WTC11 (cell line): ENCODE measurements around the gene UBE2G1. TPM values are rescaled to one million over a fixed set of nuclear protein-coding genes. Genes with fewer than 3 reads are reported as not detected.

Experiments
- ATAC-seq: fragments of 200-7000 bp; cut with Tn5 transposase; 2 replicates; pipeline ENCODE4 v1.10.0; 2021; ENCODE audit warnings: mild to moderate bottlenecking, moderate library complexity
- CTCF ChIA-PET: fragments of 300-600 bp; sonication (Branson Sonifier 250); formaldehyde crosslinking; loops from one replicate; lab custom pipeline; 2021; ENCODE audit warnings: antibody characterized with exemption; lab: Charles Lee
- POLR2A ChIA-PET: fragments of 350-600 bp; sonication (Branson Sonifier 250); formaldehyde crosslinking; loops from one replicate; lab custom pipeline; 2021; ENCODE audit warnings: antibody characterized with exemption; lab: Charles Lee
- DNase-seq: peaks from one replicate; pipeline ENCODE4 v3.0.0; 2021; ENCODE audit warnings: low spot score
- H3K27ac Mint-ChIP-seq: 2 replicates; pipeline ENCODE4 v1.8.0; 2021; ENCODE audit warnings: mixed read lengths
- H3K27me3 Mint-ChIP-seq: 2 replicates; pipeline ENCODE4 v1.8.0; 2021; ENCODE audit warnings: low read depth, mild to moderate bottlenecking, moderate library complexity, mixed read lengths
- H3K36me3 Mint-ChIP-seq: 2 replicates; pipeline ENCODE4 v1.8.0; 2021; ENCODE audit warnings: mixed read lengths
- H3K4me1 Mint-ChIP-seq: 2 replicates; pipeline ENCODE4 v1.8.0; 2022; ENCODE audit warnings: mixed read lengths
- H3K4me3 Mint-ChIP-seq: 2 replicates; pipeline ENCODE4 v1.8.0; 2021; ENCODE audit warnings: mild to moderate bottlenecking, moderate library complexity, mixed read lengths
- H3K9me3 Mint-ChIP-seq: 2 replicates; pipeline ENCODE4 v1.8.0; 2021; ENCODE audit warnings: mixed read lengths
- ARID4B ChIP-seq: sonication (generic); formaldehyde crosslinking; IDR thresholded peaks from 2 replicates; pipeline ENCODE4 v1.8.0; 2023; ENCODE audit warnings: missing genetic modification reagents, mild to moderate bottlenecking, borderline replicate concordance
- CBFB ChIP-seq: sonication (generic); formaldehyde crosslinking; IDR thresholded peaks from 2 replicates; pipeline ENCODE4 v1.8.1; 2022; ENCODE audit warnings: mild to moderate bottlenecking, low read depth, missing genetic modification reagents
- E2F1 ChIP-seq: sonication (generic); formaldehyde crosslinking; IDR thresholded peaks from 2 replicates; pipeline ENCODE4 v1.8.0; 2022; ENCODE audit warnings: mild to moderate bottlenecking, missing genetic modification reagents
- ETV6 ChIP-seq: sonication (generic); formaldehyde crosslinking; IDR thresholded peaks from 2 replicates; pipeline ENCODE4 v1.8.1; 2022; ENCODE audit warnings: mild to moderate bottlenecking, missing genetic modification reagents
- GRHL2 ChIP-seq: fragments of 250-450 bp; sonication (Bioruptor Pico); IDR thresholded peaks from 2 replicates; pipeline ENCODE4 v1.8.0; 2022; ENCODE audit warnings: mild to moderate bottlenecking, moderate library complexity; ENCODE audit not compliant: insufficient replicate concordance, severe bottlenecking
- HMGA2 ChIP-seq: fragments of 250-450 bp; sonication (Bioruptor Pico); IDR thresholded peaks from 2 replicates; pipeline ENCODE4 v1.4.0; 2021; ENCODE audit warnings: mild to moderate bottlenecking, moderate library complexity
- NFATC4 ChIP-seq: fragments of 250-450 bp; sonication (Bioruptor Pico); IDR thresholded peaks from 2 replicates; pipeline ENCODE4 v1.9.0; 2021; ENCODE audit warnings: mild to moderate bottlenecking
- NR3C1 ChIP-seq: sonication (generic); formaldehyde crosslinking; conservative IDR thresholded peaks from 2 replicates; pipeline ENCODE4 v1.8.1; 2023; ENCODE audit warnings: low read depth, mild to moderate bottlenecking, missing genetic modification reagents
- RORB ChIP-seq: fragments of 250-450 bp; sonication (Bioruptor Pico); IDR thresholded peaks from 2 replicates; pipeline ENCODE4 v1.9.0; 2021; ENCODE audit warnings: mild to moderate bottlenecking
- SP1 ChIP-seq: sonication (generic); formaldehyde crosslinking; conservative IDR thresholded peaks from 2 replicates; pipeline ENCODE4 v1.8.1; 2022; ENCODE audit warnings: missing genetic modification reagents
- TCF7 ChIP-seq: sonication (generic); formaldehyde crosslinking; IDR thresholded peaks from 2 replicates; pipeline ENCODE4 v1.8.0; 2022; ENCODE audit warnings: mild to moderate bottlenecking, low read depth, missing genetic modification reagents, moderate library complexity
- TEAD4 ChIP-seq: sonication (generic); formaldehyde crosslinking; IDR thresholded peaks from 2 replicates; pipeline ENCODE4 v1.8.0; 2022; ENCODE audit warnings: mild to moderate bottlenecking, missing genetic modification reagents
- ZNF219 ChIP-seq: sonication (generic); formaldehyde crosslinking; IDR thresholded peaks from 2 replicates; pipeline ENCODE4 v1.8.0; 2023; ENCODE audit warnings: missing genetic modification reagents, mild to moderate bottlenecking, borderline replicate concordance
- ZNF232 ChIP-seq: sonication (generic); formaldehyde crosslinking; IDR thresholded peaks from 2 replicates; pipeline ENCODE4 v1.8.0; 2022; ENCODE audit warnings: mild to moderate bottlenecking, missing genetic modification reagents
- ZNF317 ChIP-seq: sonication (generic); formaldehyde crosslinking; IDR thresholded peaks from 2 replicates; pipeline ENCODE4 v1.8.1; 2023; ENCODE audit warnings: low read depth, mild to moderate bottlenecking, moderate library complexity, missing genetic modification reagents, borderline replicate concordance
- total RNA-seq: library from RNA; stranded (reverse); gene quantifications from 3 replicates; pipeline ENCODE4 v1.2.3, GENCODE V29; 2021
- TF ChIP-seq, protein P1 (sequence below): fragments of 250-450 bp; sonication (Bioruptor Pico); IDR thresholded peaks from 2 replicates; pipeline ENCODE4 v1.9.0; 2021; ENCODE audit warnings: mild to moderate bottlenecking
- TF ChIP-seq, protein P2 (sequence below): sonication (generic); formaldehyde crosslinking; IDR thresholded peaks from 2 replicates; pipeline ENCODE4 v1.8.1; 2022; ENCODE audit warnings: missing genetic modification reagents, borderline replicate concordance
- TF ChIP-seq, protein P3 (sequence below): sonication (generic); formaldehyde crosslinking; IDR thresholded peaks from 2 replicates; pipeline ENCODE4 v1.8.1; 2023; ENCODE audit warnings: mild to moderate bottlenecking, missing genetic modification reagents, borderline replicate concordance
- TF ChIP-seq, protein P4 (sequence below): fragments of 250-450 bp; sonication (Bioruptor Pico); IDR thresholded peaks from 2 replicates; pipeline ENCODE4 v2.1.2; 2022; ENCODE audit warnings: mild to moderate bottlenecking, moderate library complexity

Gene UBE2G1
- total RNA-seq, 1 experiment from 2014 or later = 177 TPM

GRCh38 chr17:4341616-4341977, 24.9 kb downstream of the UBE2G1 start (continued):
- TF ChIP-seq, protein P1, sequence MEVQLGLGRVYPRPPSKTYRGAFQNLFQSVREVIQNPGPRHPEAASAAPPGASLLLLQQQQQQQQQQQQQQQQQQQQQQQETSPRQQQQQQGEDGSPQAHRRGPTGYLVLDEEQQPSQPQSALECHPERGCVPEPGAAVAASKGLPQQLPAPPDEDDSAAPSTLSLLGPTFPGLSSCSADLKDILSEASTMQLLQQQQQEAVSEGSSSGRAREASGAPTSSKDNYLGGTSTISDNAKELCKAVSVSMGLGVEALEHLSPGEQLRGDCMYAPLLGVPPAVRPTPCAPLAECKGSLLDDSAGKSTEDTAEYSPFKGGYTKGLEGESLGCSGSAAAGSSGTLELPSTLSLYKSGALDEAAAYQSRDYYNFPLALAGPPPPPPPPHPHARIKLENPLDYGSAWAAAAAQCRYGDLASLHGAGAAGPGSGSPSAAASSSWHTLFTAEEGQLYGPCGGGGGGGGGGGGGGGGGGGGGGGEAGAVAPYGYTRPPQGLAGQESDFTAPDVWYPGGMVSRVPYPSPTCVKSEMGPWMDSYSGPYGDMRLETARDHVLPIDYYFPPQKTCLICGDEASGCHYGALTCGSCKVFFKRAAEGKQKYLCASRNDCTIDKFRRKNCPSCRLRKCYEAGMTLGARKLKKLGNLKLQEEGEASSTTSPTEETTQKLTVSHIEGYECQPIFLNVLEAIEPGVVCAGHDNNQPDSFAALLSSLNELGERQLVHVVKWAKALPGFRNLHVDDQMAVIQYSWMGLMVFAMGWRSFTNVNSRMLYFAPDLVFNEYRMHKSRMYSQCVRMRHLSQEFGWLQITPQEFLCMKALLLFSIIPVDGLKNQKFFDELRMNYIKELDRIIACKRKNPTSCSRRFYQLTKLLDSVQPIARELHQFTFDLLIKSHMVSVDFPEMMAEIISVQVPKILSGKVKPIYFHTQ (CRISPR knock-in tag) = no peak

- CTCF ChIA-PET = interaction anchor here (1.6 kb wide), 1 partner anchor 37 kb away, joined by 3 read pairs; no protein-coding TSS in a partner anchor
- POLR2A ChIA-PET = interaction anchor here (0.7 kb wide), 1 partner anchor 34 kb away, joined by 4 read pairs; no protein-coding TSS in a partner anchor
- H3K27me3 Mint-ChIP-seq = no peaks in the 10 kb centered on the region; the same call in 1 of the 2 replicates
Observed at GRCh38 chr17:4340914-4341615, 25.4 kb downstream of the UBE2G1 start.

More at GRCh38 chr17:4340914-4341615, 25.4 kb downstream of the UBE2G1 start:
- ATAC-seq (no peak), DNase-seq (no peak)
- Mint-ChIP-seq H3K4me3 (no peak overlapping the region), H3K4me1 (peaks cover 37% of the 10 kb centered on the region), H3K36me3 (no peaks in the 10 kb centered on the region), H3K9me3 (no peaks in the 10 kb centered on the region), H3K27ac (no peak overlapping the region)
- TF ChIP-seq ZNF317 (CRISPR knock-in tag) = no peak
- no peak for TF ChIP-seq CBFB (CRISPR knock-in tag)
- no peak for TF ChIP-seq RORB (CRISPR knock-in tag)
- TF ChIP-seq, protein P2, sequence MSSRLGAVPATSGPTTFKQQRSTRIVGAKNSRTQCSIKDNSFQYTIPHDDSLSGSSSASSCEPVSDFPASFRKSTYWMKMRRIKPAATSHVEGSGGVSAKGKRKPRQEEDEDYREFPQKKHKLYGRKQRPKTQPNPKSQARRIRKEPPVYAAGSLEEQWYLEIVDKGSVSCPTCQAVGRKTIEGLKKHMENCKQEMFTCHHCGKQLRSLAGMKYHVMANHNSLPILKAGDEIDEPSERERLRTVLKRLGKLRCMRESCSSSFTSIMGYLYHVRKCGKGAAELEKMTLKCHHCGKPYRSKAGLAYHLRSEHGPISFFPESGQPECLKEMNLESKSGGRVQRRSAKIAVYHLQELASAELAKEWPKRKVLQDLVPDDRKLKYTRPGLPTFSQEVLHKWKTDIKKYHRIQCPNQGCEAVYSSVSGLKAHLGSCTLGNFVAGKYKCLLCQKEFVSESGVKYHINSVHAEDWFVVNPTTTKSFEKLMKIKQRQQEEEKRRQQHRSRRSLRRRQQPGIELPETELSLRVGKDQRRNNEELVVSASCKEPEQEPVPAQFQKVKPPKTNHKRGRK (CRISPR knock-in tag) = no peak
- no peak for TF ChIP-seq TEAD4 (CRISPR knock-in tag)
- no peak for TF ChIP-seq NFATC4 (CRISPR knock-in tag)
- TF ChIP-seq HMGA2 (CRISPR knock-in tag) = no peak
- no peak for TF ChIP-seq E2F1
- TF ChIP-seq TCF7 = no peak
- TF ChIP-seq ZNF219 (CRISPR knock-in tag) = no peak
- TF ChIP-seq ETV6 = no peak
- no peak for TF ChIP-seq GRHL2
- TF ChIP-seq NR3C1 (CRISPR knock-in tag) = no peak
- no peak for TF ChIP-seq ARID4B (CRISPR knock-in tag)
- TF ChIP-seq, protein P3, sequence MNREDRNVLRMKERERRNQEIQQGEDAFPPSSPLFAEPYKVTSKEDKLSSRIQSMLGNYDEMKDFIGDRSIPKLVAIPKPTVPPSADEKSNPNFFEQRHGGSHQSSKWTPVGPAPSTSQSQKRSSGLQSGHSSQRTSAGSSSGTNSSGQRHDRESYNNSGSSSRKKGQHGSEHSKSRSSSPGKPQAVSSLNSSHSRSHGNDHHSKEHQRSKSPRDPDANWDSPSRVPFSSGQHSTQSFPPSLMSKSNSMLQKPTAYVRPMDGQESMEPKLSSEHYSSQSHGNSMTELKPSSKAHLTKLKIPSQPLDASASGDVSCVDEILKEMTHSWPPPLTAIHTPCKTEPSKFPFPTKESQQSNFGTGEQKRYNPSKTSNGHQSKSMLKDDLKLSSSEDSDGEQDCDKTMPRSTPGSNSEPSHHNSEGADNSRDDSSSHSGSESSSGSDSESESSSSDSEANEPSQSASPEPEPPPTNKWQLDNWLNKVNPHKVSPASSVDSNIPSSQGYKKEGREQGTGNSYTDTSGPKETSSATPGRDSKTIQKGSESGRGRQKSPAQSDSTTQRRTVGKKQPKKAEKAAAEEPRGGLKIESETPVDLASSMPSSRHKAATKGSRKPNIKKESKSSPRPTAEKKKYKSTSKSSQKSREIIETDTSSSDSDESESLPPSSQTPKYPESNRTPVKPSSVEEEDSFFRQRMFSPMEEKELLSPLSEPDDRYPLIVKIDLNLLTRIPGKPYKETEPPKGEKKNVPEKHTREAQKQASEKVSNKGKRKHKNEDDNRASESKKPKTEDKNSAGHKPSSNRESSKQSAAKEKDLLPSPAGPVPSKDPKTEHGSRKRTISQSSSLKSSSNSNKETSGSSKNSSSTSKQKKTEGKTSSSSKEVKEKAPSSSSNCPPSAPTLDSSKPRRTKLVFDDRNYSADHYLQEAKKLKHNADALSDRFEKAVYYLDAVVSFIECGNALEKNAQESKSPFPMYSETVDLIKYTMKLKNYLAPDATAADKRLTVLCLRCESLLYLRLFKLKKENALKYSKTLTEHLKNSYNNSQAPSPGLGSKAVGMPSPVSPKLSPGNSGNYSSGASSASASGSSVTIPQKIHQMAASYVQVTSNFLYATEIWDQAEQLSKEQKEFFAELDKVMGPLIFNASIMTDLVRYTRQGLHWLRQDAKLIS (CRISPR knock-in tag) = no peak
- TF ChIP-seq SP1 (CRISPR knock-in tag) = no peak
- TF ChIP-seq ZNF232 (CRISPR knock-in tag) = no peak
- TF ChIP-seq, protein P4, sequence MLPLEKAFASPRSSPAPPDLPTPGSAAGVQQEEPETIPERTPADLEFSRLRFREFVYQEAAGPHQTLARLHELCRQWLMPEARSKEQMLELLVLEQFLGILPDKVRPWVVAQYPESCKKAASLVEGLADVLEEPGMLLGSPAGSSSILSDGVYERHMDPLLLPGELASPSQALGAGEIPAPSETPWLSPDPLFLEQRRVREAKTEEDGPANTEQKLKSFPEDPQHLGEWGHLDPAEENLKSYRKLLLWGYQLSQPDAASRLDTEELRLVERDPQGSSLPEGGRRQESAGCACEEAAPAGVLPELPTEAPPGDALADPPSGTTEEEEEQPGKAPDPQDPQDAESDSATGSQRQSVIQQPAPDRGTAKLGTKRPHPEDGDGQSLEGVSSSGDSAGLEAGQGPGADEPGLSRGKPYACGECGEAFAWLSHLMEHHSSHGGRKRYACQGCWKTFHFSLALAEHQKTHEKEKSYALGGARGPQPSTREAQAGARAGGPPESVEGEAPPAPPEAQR (CRISPR knock-in tag) = no peak
